Measurements from ENCODE around the gene DPPA2. TPM values are rescaled to one million over a fixed set of nuclear protein-coding genes. Genes with fewer than 3 reads are reported as not detected.

DPPA2 gene
- total RNA-seq, 1 donor from 2014 or later: not detected

- Mint-ChIP-seq H3K27ac (ENCODE audit: unreplicated experiment) (no peak overlapping the region), H3K27me3 (ENCODE audit: low read depth) (no peaks in the 10 kb centered on the region), H3K36me3 (ENCODE audit: low read depth) (no peaks in the 10 kb centered on the region), H3K4me3 (ENCODE audit: unreplicated experiment) (no peak overlapping the region), H3K4me1 (ENCODE audit: low read depth) (no peaks in the 10 kb centered on the region), H3K9me3 (ENCODE audit: low read depth) (peaks cover 4% of the 10 kb centered on the region)
- TF ChIP-seq CTCF (IDR thresholded peaks at IDR 0.05): no peak
- DNase-seq (ENCODE audit: low spot score): no peak
These were observed 48.1 kb downstream of the DPPA2 start for GRCh38 chr3:109268181-109268580.

- H3K27ac Mint-ChIP-seq (ENCODE audit: unreplicated experiment): no peak overlapping the region
- TF ChIP-seq CTCF (IDR thresholded peaks at IDR 0.05): no peak
- no peak for DNase-seq (ENCODE audit: low spot score)
- peaks cover 4% of the 10 kb centered on the region for H3K9me3 Mint-ChIP-seq (ENCODE audit: low read depth)
- no peaks in the 10 kb centered on the region for H3K36me3 Mint-ChIP-seq (ENCODE audit: low read depth)
- no peak overlapping the region for H3K4me3 Mint-ChIP-seq (ENCODE audit: unreplicated experiment)
- no peaks in the 10 kb centered on the region for H3K4me1 Mint-ChIP-seq (ENCODE audit: low read depth)
- H3K27me3 Mint-ChIP-seq (ENCODE audit: low read depth): no peaks in the 10 kb centered on the region
These were observed 51.0 kb downstream of the DPPA2 start for GRCh38 chr3:109265295-109265694.

GRCh38 chr3:109257269-109257668 lies 59.0 kb downstream of the DPPA2 start:
- no peak for TF ChIP-seq CTCF (IDR thresholded peaks at IDR 0.05)
- Mint-ChIP-seq H3K36me3 (ENCODE audit: low read depth) (no peaks in the 10 kb centered on the region), H3K27ac (ENCODE audit: unreplicated experiment) (peak overlapping the region; percentile 87), H3K9me3 (ENCODE audit: low read depth) (no peaks in the 10 kb centered on the region), H3K4me3 (ENCODE audit: unreplicated experiment) (no peak overlapping the region), H3K27me3 (ENCODE audit: low read depth) (no peaks in the 10 kb centered on the region), H3K4me1 (ENCODE audit: low read depth) (peaks cover 23% of the 10 kb centered on the region)
- DNase-seq (ENCODE audit: low spot score): no peak

- H3K36me3 Mint-ChIP-seq (ENCODE audit: low read depth): no peaks in the 10 kb centered on the region
- no peak overlapping the region for H3K4me3 Mint-ChIP-seq (ENCODE audit: unreplicated experiment)
- peaks cover 9% of the 10 kb centered on the region for H3K9me3 Mint-ChIP-seq (ENCODE audit: low read depth)
- peaks cover 23% of the 10 kb centered on the region for H3K4me1 Mint-ChIP-seq (ENCODE audit: low read depth)
- no peak for DNase-seq (ENCODE audit: low spot score)
- TF ChIP-seq CTCF (IDR thresholded peaks at IDR 0.05): no peak
- no peaks in the 10 kb centered on the region for H3K27me3 Mint-ChIP-seq (ENCODE audit: low read depth)
- no peak overlapping the region for H3K27ac Mint-ChIP-seq (ENCODE audit: unreplicated experiment)
These were observed 61.5 kb downstream of the DPPA2 start for GRCh38 chr3:109254770-109255169.

- no peak for TF ChIP-seq CTCF (IDR thresholded peaks at IDR 0.05)
- DNase-seq (ENCODE audit: low spot score): no peak
- Mint-ChIP-seq H3K36me3 (ENCODE audit: low read depth) (no peaks in the 10 kb centered on the region), H3K4me3 (ENCODE audit: unreplicated experiment) (no peak overlapping the region), H3K27ac (ENCODE audit: unreplicated experiment) (no peak overlapping the region), H3K9me3 (ENCODE audit: low read depth) (peaks cover 12% of the 10 kb centered on the region), H3K4me1 (ENCODE audit: low read depth) (peaks cover 18% of the 10 kb centered on the region), H3K27me3 (ENCODE audit: low read depth) (no peaks in the 10 kb centered on the region)
These were observed 63.7 kb downstream of the DPPA2 start for GRCh38 chr3:109252641-109253040.

Other genes starting within 250 kb of the DPPA2 start
- gene MORC1, start 198.4 kb downstream of the DPPA2 start, total RNA-seq: not detected in 3 replicates
- gene C3orf85, start 179.8 kb downstream of the DPPA2 start, total RNA-seq: not detected in 3 replicates
- 0.22 to 0.37 TPM (median 0.33 TPM) in 3 replicates for gene DPPA4, start 21.0 kb upstream of the DPPA2 start, total RNA-seq